ENCODE results near the gene GUCY2F. TPM values are rescaled to one million over a fixed set of nuclear protein-coding genes. Genes with fewer than 3 reads are reported as not detected.

GUCY2F gene
- total and polyA plus RNA-seq, 2 donors (not counting 3 experiments of a cell fraction or from before 2014, with no cell fraction given): 0.01 TPM; not detected in 1

DNA sequence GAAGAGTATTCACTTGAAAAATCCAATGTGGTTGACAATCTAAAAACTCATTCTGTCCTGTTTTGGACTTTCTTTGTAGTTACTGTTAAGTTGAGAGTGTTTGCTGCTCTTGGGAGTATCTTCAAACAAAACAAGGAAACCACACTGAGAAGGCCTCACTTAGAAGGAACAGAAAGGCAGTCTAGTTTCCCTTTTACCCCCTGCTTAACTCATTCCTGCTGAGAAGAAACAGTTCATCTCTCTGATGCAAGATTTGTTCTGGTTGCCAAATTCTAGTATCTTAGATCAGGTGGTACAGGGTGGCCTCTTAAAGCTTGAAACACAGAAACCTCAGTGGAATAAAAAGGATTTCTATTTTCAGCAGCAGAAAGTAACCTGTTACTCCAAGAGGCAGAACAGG is 41.4 kb downstream of the GUCY2F start:
- Histone ChIP-seq H3K36me3 (ENCODE audit: control insufficient read depth in 2 of 2, extremely low read depth in 1 of 2, insufficient read depth in 2 of 2, low read length in 2 of 2) (no peaks in the 10 kb centered on the region), H3K4me1 (ENCODE audit: control insufficient read depth, extremely low read depth, insufficient read depth, low read length) (no peaks in the 10 kb centered on the region), H3K27me3 (ENCODE audit: control insufficient read depth in 2 of 2, insufficient read depth in 2 of 2, low read length in 2 of 2) (no peaks in the 10 kb centered on the region), H3K4me3 (replicated peaks in 1 of 3; ENCODE audit: insufficient read depth in 1 of 3, low read depth in 1 of 3, low read length in 3 of 3) (no peak overlapping the region), H3K9me3 (replicated peaks; ENCODE audit: control insufficient read depth, insufficient read depth, low read length) (no peaks in the 10 kb centered on the region), H3K79me2 (ENCODE audit: control insufficient read depth, insufficient read depth, low read length) (no peaks in the 10 kb centered on the region), H3K9me1 (replicated peaks; ENCODE audit: control insufficient read depth, extremely low read depth, insufficient read depth, low read length) (no peaks in the 10 kb centered on the region), H3K9ac (replicated peaks; ENCODE audit: extremely low read depth, insufficient read depth, low read length) (no peak overlapping the region), H3K4me2 (ENCODE audit: insufficient read depth, low read length) (no peak overlapping the region), H3K27ac (ENCODE audit: insufficient read depth, low read depth, low read length) (no peak overlapping the region), H4K20me1 (replicated peaks; ENCODE audit: control insufficient read depth, extremely low read depth, insufficient read depth, low read length) (no peaks in the 10 kb centered on the region), H2AFZ (ENCODE audit: low read depth, low read length) (no peak overlapping the region)
- ChIA-PET CTCF (no interaction called here), POLR2A (no interaction called here)
- FAIRE-seq (no peak), DNase-seq (ENCODE audit: low read depth, low spot score) (no peak)
- intact Hi-C loops (cut with micrococcal nuclease): no loop called here
- no TSS peak for BruUV-seq (replicated peaks)
- dilution Hi-C loops (cut with MboI; ENCODE audit: extremely low pct_ligation_motif_present, low sequenced_read_pairs): no loop called here
- TF ChIP-seq POLR2A (IDR thresholded peaks at IDR 0.05; ENCODE audit: low read depth, low read length) (no peak), FOS (IDR thresholded peaks at IDR 0.05; ENCODE audit: borderline replicate concordance, insufficient read depth, low read length) (no peak), MAX (IDR thresholded peaks at IDR 0.05; ENCODE audit: insufficient read depth, insufficient read length) (no peak), EZH2 (IDR thresholded peaks at IDR 0.05; ENCODE audit: borderline replicate concordance, low read depth, low read length, severe bottlenecking) (no peak), POLR2AphosphoS5 (IDR thresholded peaks at IDR 0.05; ENCODE audit: insufficient read depth, low read depth, low read length) (no peak)

GRCh38 chrX:109409181-109409580 is 72.7 kb downstream of the GUCY2F start:
- CTCF ChIA-PET: no interaction called here
- H3K79me2 ChIP-seq (ENCODE audit: control insufficient read depth, insufficient read depth, low read length): no peaks in the 10 kb centered on the region
- BruUV-seq (replicated peaks): no TSS peak
- H3K9me3 ChIP-seq (replicated peaks; ENCODE audit: control insufficient read depth, insufficient read depth, low read length): no peaks in the 10 kb centered on the region
- no peaks in the 10 kb centered on the region for H3K36me3 ChIP-seq (ENCODE audit: control insufficient read depth in 2 of 2, extremely low read depth in 1 of 2, insufficient read depth in 2 of 2, low read length in 2 of 2)
- no peak for TF ChIP-seq EZH2 (IDR thresholded peaks at IDR 0.05; ENCODE audit: borderline replicate concordance, low read depth, low read length, severe bottlenecking)
- no peaks in the 10 kb centered on the region for H3K9me1 ChIP-seq (replicated peaks; ENCODE audit: control insufficient read depth, extremely low read depth, insufficient read depth, low read length)
- H4K20me1 ChIP-seq (replicated peaks; ENCODE audit: control insufficient read depth, extremely low read depth, insufficient read depth, low read length): no peaks in the 10 kb centered on the region
- no peak overlapping the region for H3K4me2 ChIP-seq (ENCODE audit: insufficient read depth, low read length)
- DNase-seq (ENCODE audit: low read depth, low spot score) (no peak), FAIRE-seq (no peak)
- H3K27me3 ChIP-seq (ENCODE audit: control insufficient read depth in 2 of 2, insufficient read depth in 2 of 2, low read length in 2 of 2): no peaks in the 10 kb centered on the region
- intact Hi-C loops (cut with micrococcal nuclease): no loop called here
- H3K27ac ChIP-seq (ENCODE audit: insufficient read depth, low read depth, low read length): no peak overlapping the region
- no peak overlapping the region for H3K9ac ChIP-seq (replicated peaks; ENCODE audit: extremely low read depth, insufficient read depth, low read length)
- no peak overlapping the region for H3K4me3 ChIP-seq (replicated peaks in 1 of 3; ENCODE audit: insufficient read depth in 1 of 3, low read depth in 1 of 3, low read length in 3 of 3)
- H2AFZ ChIP-seq (ENCODE audit: low read depth, low read length): no peak overlapping the region
- POLR2A ChIA-PET: interaction anchor here (0.6 kb wide), 1 partner anchor 82 kb away, joined by 3 read pairs; no protein-coding TSS in a partner anchor
- no peaks in the 10 kb centered on the region for H3K4me1 ChIP-seq (ENCODE audit: control insufficient read depth, extremely low read depth, insufficient read depth, low read length)
- dilution Hi-C loops (cut with MboI; ENCODE audit: extremely low pct_ligation_motif_present, low sequenced_read_pairs): no loop called here

Measured in endothelial cell of umbilical vein (primary cell).